Spleen (tissue), 11 donors: ENCODE results near the gene F8. TPM values are rescaled to one million over a fixed set of nuclear protein-coding genes. Genes with fewer than 3 reads are reported as not detected.

Experiments used
- DNase-seq: peaks from one replicate; pipeline ENCODE4 v3.0.0-alpha.2; 2020
- H3K27ac ChIP-seq, 8 donors: fragments of 200-600 bp; sonication (generic) in 7 of 8; 1 replicate in 4 of 8; 2 replicates in 4 of 8; pipeline versions ENCODE4 v1.5.0 to v1.8.0; 2016 to 2021; ENCODE audit warnings: inconsistent platforms in 4 of 8, mild to moderate bottlenecking in 4 of 8, moderate library complexity in 1 of 8
- H3K27me3 ChIP-seq, 7 donors: fragments of 200-600 bp; sonication (generic) in 6 of 7; replicated peaks in 1 of 7; 1 replicate in 4 of 7; 2 replicates in 3 of 7; pipeline versions ENCODE4 v1.5.0 to v1.8.0; 2016 to 2021; ENCODE audit warnings: inconsistent platforms in 3 of 7, mild to moderate bottlenecking in 1 of 7
- H3K36me3 ChIP-seq, 6 donors: fragments of 200-600 bp; sonication (generic) in 5 of 6; 1 replicate in 4 of 6; 2 replicates in 2 of 6; pipeline versions ENCODE4 v1.5.0 to v1.8.0; 2016 to 2021; ENCODE audit warnings: inconsistent platforms in 2 of 6
- H3K4me1 ChIP-seq, 6 donors: fragments of 200-600 bp; sonication (generic) in 5 of 6; 1 replicate in 3 of 6; 2 replicates in 3 of 6; pipeline versions ENCODE4 v1.5.0 to v1.8.0; 2016 to 2021; ENCODE audit warnings: inconsistent platforms in 3 of 6
- H3K4me3 ChIP-seq, 8 donors: fragments of 200-600 bp; sonication (generic) in 7 of 8; 1 replicate in 4 of 8; 2 replicates in 4 of 8; pipeline versions ENCODE4 v1.5.0 to v1.8.0; 2016 to 2021; ENCODE audit warnings: inconsistent platforms in 4 of 8, mild to moderate bottlenecking in 4 of 8, moderate library complexity in 2 of 8
- H3K9me3 ChIP-seq, 8 donors: fragments of 200-600 bp; sonication (generic) in 7 of 8; 1 replicate in 4 of 8; 2 replicates in 4 of 8; pipeline versions ENCODE4 v1.5.0 to v1.8.0; 2016 to 2021; ENCODE audit warnings: inconsistent platforms in 4 of 8
- CTCF ChIP-seq, 11 experiments: fragments of 200-600 bp in 7 of 11; fragments of 450-650 bp in 4 of 11; sonication (generic) in 4 of 11; IDR thresholded peaks in 8 of 11; conservative IDR thresholded peaks in 3 of 11; 1 replicate in 7 of 11; 2 replicates in 4 of 11; pipeline versions ENCODE4 v1.4.0 to v1.8.0; 2016 to 2021; ENCODE audit warnings: antibody characterized with exemption in 11 of 11, inconsistent platforms in 4 of 11, mild to moderate bottlenecking in 1 of 11
- POLR2A ChIP-seq, 3 donors: fragments of 450-650 bp; IDR thresholded peaks; one replicate each; pipeline ENCODE4 v1.5.1; 2017; ENCODE audit warnings: antibody characterized with exemption in 3 of 3, mild to moderate bottlenecking in 1 of 3
- POLR2AphosphoS5 ChIP-seq, 3 donors: sonication (generic); formaldehyde crosslinking; IDR thresholded peaks; one replicate each; pipeline ENCODE4 v1.5.1; 2017; ENCODE audit warnings: antibody characterized with exemption in 3 of 3
- WGBS, 5 donors: extraction: QIAGEN DNeasy Blood & Tissue Kit in 3 of 5; methylation state at CpG; one replicate each; pipeline versions ENCODE4 v1.1.5 to v1.1.7; 2013 to 2018; 5-methylcytosine and 5-hydroxymethylcytosine counted together
- intact Hi-C: fragments of 100-400 bp; cut with DNase I; formaldehyde crosslinking; loops from one replicate; pipeline ENCODE4 v1.15.0; 2023; ENCODE audit warnings: low total_unique reads
- polyA plus RNA-seq, 3 donors: library from polyadenylated mRNA; stranded (reverse); fragments of 200-250 nt; gene quantifications; one replicate each; pipeline ENCODE4 v1.2.1, GENCODE V29; 2013
- total RNA-seq, 7 donors: library from RNA; depleted of rRNA in 3 of 7; stranded (reverse); fragments of >200 nt in 3 of 7; fragmentation: NEBNext Ultra II Directional in 4 of 7; extraction: Animal tissue kit (Norgen Biotek cat#: 25700) in 4 of 7; gene quantifications; one replicate each; pipeline versions ENCODE4 v1.1.0 to v1.2.1, GENCODE V29; 2016 to 2021
- donor health status: healthy with polysubstance abuse.
- donor health status: DM: no; HTN: no; CAD: no; lungs with moderate emphysema.
- donor health status: DM: no; HTN: no; CAD: no.
- donor health status: Bipolar disorder and iron deficiency.
- donor health status: healthy.
- donor health status: DM: no; HTN: no; CAD: no.
- donor health status: DM: yes; HTN: yes; CAD: no.

The F8 gene
- total and polyA plus RNA-seq, 10 donors, result 3.4 to 135 (median 67.9) TPM

GRCh38 chrX:155031657-155032056, 9.1 kb upstream of the F8 start:
- peaks cover 0 to 16% (median 5%) of the 10 kb centered on the region in 8 donors for H3K9me3 ChIP-seq
- no peak for DNase-seq
- whole genome bisulfite sequencing, 5 donors, result 89 to 96% (median 94%) methylated on average over 5 of the region's 5 CpGs
- intact Hi-C loops, result no loop called here
- H3K27ac ChIP-seq, result peak overlapping the region in 1 of 8 donors; percentile 21
- H3K36me3 ChIP-seq, result peaks cover 0 to 32% (median 3%) of the 10 kb centered on the region in 6 donors
- no peaks in the 10 kb centered on the region for H3K27me3 ChIP-seq
- H3K4me3 ChIP-seq, result no peak overlapping the region
- peaks cover 0 to 25% (median 13%) of the 10 kb centered on the region in 6 donors for H3K4me1 ChIP-seq
- TF ChIP-seq CTCF (IDR thresholded peaks at IDR 0.05 in 8 of 11, conservative IDR thresholded peaks at IDR 0.05 in 3 of 11), result no peak
- TF ChIP-seq POLR2A (IDR thresholded peaks at IDR 0.05), result no peak
- TF ChIP-seq POLR2AphosphoS5 (IDR thresholded peaks at IDR 0.05), result no peak

GRCh38 chrX:155028877-155029291, 6.4 kb upstream of the F8 start:
- H3K27ac ChIP-seq, result peak overlapping the region in 4 of 8 donors; percentile 1 to 97 (median 96)
- TF ChIP-seq POLR2AphosphoS5 (IDR thresholded peaks at IDR 0.05) (no peak), POLR2A (IDR thresholded peaks at IDR 0.05) (no peak), CTCF (IDR thresholded peaks at IDR 0.05 in 8 of 11, conservative IDR thresholded peaks at IDR 0.05 in 3 of 11) (no peak)
- no peak overlapping the region for H3K4me3 ChIP-seq
- WGBS, 5 donors, result 75 to 87% (median 80%) methylated on average over 2 of the region's 2 CpGs
- no peaks in the 10 kb centered on the region for H3K9me3 ChIP-seq
- no peak for DNase-seq
- no peaks in the 10 kb centered on the region for H3K27me3 ChIP-seq
- intact Hi-C loops, result no loop called here
- H3K36me3 ChIP-seq, result peaks cover 0 to 6% (median 0%) of the 10 kb centered on the region in 6 donors
- peaks cover 0 to 29% (median 14%) of the 10 kb centered on the region in 6 donors for H3K4me1 ChIP-seq

- 29 to 35% (median 31%) methylated on average over 3 of the region's 3 CpGs for WGBS, 5 donors
- Histone ChIP-seq H3K4me1 (peaks cover 0 to 29% (median 14%) of the 10 kb centered on the region in 6 donors), H3K4me3 (peak overlapping the region in 6 of 8 donors; percentile 46 to 76 (median 51)), H3K9me3 (no peaks in the 10 kb centered on the region), H3K27ac (peak overlapping the region; percentile 84 to 97 (median 96)), H3K27me3 (no peaks in the 10 kb centered on the region), H3K36me3 (no peaks in the 10 kb centered on the region)
- TF ChIP-seq CTCF (IDR thresholded peaks at IDR 0.05 in 8 of 11, conservative IDR thresholded peaks at IDR 0.05 in 3 of 11) (no peak), POLR2AphosphoS5 (IDR thresholded peaks at IDR 0.05) (no peak), POLR2A (IDR thresholded peaks at IDR 0.05) (no peak)
- DNase-seq, result no peak
- intact Hi-C loops, result no loop called here
Measured at GRCh38 chrX:155028129-155028528, 5.6 kb upstream of the F8 start.

- intact Hi-C loops, result no loop called here
- peak overlapping the region; percentile 46 to 76 (median 51) for H3K4me3 ChIP-seq
- H3K36me3 ChIP-seq, result no peaks in the 10 kb centered on the region
- TF ChIP-seq POLR2A (IDR thresholded peaks at IDR 0.05) (peak in 1 of 3 donors; percentile 54), POLR2AphosphoS5 (IDR thresholded peaks at IDR 0.05) (no peak)
- WGBS, 5 donors, result 1 to 48% (median 5%) methylated on average over 14 of the region's 14 CpGs
- no peak for DNase-seq
- peaks cover 0 to 29% (median 14%) of the 10 kb centered on the region in 6 donors for H3K4me1 ChIP-seq
- peak overlapping the region; percentile 84 to 97 (median 96) for H3K27ac ChIP-seq
- H3K27me3 ChIP-seq, result no peaks in the 10 kb centered on the region
- H3K9me3 ChIP-seq, result no peaks in the 10 kb centered on the region
Measured at GRCh38 chrX:155027509-155028066, 5.1 kb upstream of the F8 start.
